Psoas muscle (tissue), 8 donors: Measurements from ENCODE around the gene ETFB. TPM values are rescaled to one million over a fixed set of nuclear protein-coding genes. Genes with fewer than 3 reads are reported as not detected.

Experiments
- ATAC-seq, 4 donors: fragments of 200-7000 bp; cut with Tn5 transposase; one replicate each; pipeline ENCODE4 v1.9.1; 2020; ENCODE audit warnings: moderate library complexity in 3 of 4, mild to moderate bottlenecking in 2 of 4
- DNase-seq, 2 donors: peaks; one replicate each; pipeline ENCODE4 v3.0.0-alpha.2; 2020
- H3K27ac ChIP-seq: fragments of 200-600 bp; one replicate; pipeline ENCODE4 v1.8.0; 2022
- H3K27me3 ChIP-seq, 3 donors: fragments of 200-600 bp in 1 of 3; one replicate each; pipeline versions ENCODE4 v1.6.1 to v1.8.0; 2013 to 2022; ENCODE audit warnings: low read length in 2 of 3, mild to moderate bottlenecking in 2 of 3, moderate library complexity in 1 of 3; ENCODE audit not compliant: insufficient read depth in 3 of 3
- H3K36me3 ChIP-seq, 2 donors: fragments of 200-600 bp in 1 of 2; one replicate each; pipeline versions ENCODE4 v1.6.1 to v1.8.0; 2013 to 2022; ENCODE audit warnings: low read depth in 1 of 2, mild to moderate bottlenecking in 1 of 2, moderate library complexity in 1 of 2; ENCODE audit not compliant: insufficient read depth in 1 of 2
- H3K4me1 ChIP-seq: fragments of 200-600 bp; one replicate; pipeline ENCODE4 v1.8.0; 2022
- H3K4me3 ChIP-seq: fragments of 200-600 bp; one replicate; pipeline ENCODE4 v1.8.0; 2022; ENCODE audit warnings: mild to moderate bottlenecking
- H3K9me3 ChIP-seq: fragments of 200-600 bp; one replicate; pipeline ENCODE4 v1.8.0; 2022
- WGBS, 3 donors: extraction: QIAGEN DNeasy Blood & Tissue Kit; methylation state at CpG; one replicate each; pipeline versions ENCODE4 v1.1.6 to v1.1.7; 2013; 5-methylcytosine and 5-hydroxymethylcytosine counted together
- intact Hi-C, 2 donors: fragments of 100-400 bp; cut with DNase I; formaldehyde crosslinking; loops; one replicate each; pipeline versions ENCODE4 v1.11.0 to v1.14.2; 2022
- polyA plus RNA-seq, 3 donors: library from polyadenylated mRNA; stranded (reverse); fragments of 200-250 nt; gene quantifications; one replicate each; pipeline ENCODE4 v1.2.3, GENCODE V29; 2013
- total RNA-seq, 4 donors: library from RNA; stranded (reverse); fragmentation: NEBNext Ultra II Directional in 2 of 4; extraction: Animal tissue kit (Norgen Biotek cat#: 25700) in 2 of 4; gene quantifications; one replicate each; pipeline versions ENCODE4 v1.2.1 to v1.2.4, GENCODE V29; 2021 to 2023
- TF ChIP-seq, protein P1 (sequence below): fragments of 200-600 bp; IDR thresholded peaks from one replicate; pipeline ENCODE4 v1.8.0; 2022; ENCODE audit warnings: antibody characterized with exemption
- donor health status: healthy with polysubstance abuse.
- donor health status: DM: no; HTN: no; CAD: no; lungs with moderate emphysema.
- donor health status: Bipolar disorder and iron deficiency.
- donor health status: healthy.
- donor health status: DM: yes; HTN: yes; CAD: no.
- donor health status: DM: no; HTN: no; CAD: no.
- donor health status: DM: no; HTN: no; CAD: no.
- donor health status: DM: yes; HTN: yes; CAD: no.

The ETFB gene
- total and polyA plus RNA-seq, 7 donors: 91.8 to 172 (median 151) TPM

DNA sequence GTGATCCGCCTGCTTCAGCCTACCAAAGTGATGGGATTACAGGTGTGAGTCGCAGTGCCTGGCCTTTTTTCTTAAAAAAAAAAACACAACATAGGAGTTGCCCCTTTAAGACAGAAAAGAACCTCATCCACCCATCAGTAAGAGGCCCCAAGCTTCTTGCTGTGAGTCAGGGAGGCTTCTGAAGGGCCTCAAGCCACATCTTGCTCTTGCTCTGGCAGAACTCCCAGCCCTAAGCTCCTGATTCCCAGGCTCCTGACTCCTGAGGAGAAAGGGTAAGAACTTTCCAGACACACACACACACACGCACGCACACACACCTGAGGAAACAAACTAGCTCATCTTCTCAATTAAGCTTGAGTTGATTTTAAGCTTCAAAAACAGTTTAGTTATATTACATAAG lies 6.9 kb downstream of the ETFB start:
- intact Hi-C loops: no loop called here
- no peak for DNase-seq
- ATAC-seq: no peak
- Histone ChIP-seq H3K27ac (no peak overlapping the region), H3K27me3 (no peaks in the 10 kb centered on the region), H3K4me3 (no peak overlapping the region), H3K9me3 (no peaks in the 10 kb centered on the region), H3K36me3 (no peaks in the 10 kb centered on the region), H3K4me1 (peaks cover 7% of the 10 kb centered on the region)
- TF ChIP-seq, protein P1, sequence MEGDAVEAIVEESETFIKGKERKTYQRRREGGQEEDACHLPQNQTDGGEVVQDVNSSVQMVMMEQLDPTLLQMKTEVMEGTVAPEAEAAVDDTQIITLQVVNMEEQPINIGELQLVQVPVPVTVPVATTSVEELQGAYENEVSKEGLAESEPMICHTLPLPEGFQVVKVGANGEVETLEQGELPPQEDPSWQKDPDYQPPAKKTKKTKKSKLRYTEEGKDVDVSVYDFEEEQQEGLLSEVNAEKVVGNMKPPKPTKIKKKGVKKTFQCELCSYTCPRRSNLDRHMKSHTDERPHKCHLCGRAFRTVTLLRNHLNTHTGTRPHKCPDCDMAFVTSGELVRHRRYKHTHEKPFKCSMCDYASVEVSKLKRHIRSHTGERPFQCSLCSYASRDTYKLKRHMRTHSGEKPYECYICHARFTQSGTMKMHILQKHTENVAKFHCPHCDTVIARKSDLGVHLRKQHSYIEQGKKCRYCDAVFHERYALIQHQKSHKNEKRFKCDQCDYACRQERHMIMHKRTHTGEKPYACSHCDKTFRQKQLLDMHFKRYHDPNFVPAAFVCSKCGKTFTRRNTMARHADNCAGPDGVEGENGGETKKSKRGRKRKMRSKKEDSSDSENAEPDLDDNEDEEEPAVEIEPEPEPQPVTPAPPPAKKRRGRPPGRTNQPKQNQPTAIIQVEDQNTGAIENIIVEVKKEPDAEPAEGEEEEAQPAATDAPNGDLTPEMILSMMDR: no peak
- 95 to 96% (median 96%) methylated on average over 4 of the region's 4 CpGs for WGBS, 3 donors

DNA sequence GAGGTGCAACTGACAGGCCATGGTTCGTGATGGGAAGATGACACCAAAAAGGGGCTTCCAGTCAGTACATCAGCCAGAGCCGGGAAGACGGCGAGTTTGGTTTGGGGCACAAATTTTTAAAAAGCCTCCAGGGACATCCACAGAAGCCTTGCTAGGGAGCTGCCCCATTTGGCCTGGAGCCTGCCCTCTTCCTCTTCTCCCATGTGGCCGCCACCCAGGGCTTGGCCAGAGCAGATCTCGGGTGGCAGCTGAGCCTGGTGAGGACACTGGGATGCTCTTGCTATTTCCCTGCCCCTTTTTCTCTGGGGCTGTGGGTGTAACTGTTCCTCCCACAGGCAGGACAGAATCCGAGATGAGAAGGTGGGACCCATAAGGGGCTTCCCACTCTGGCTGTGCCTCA lies 8.2 kb downstream of the ETFB start:
- intact Hi-C loops: no loop called here
- ATAC-seq: no peak

DNA sequence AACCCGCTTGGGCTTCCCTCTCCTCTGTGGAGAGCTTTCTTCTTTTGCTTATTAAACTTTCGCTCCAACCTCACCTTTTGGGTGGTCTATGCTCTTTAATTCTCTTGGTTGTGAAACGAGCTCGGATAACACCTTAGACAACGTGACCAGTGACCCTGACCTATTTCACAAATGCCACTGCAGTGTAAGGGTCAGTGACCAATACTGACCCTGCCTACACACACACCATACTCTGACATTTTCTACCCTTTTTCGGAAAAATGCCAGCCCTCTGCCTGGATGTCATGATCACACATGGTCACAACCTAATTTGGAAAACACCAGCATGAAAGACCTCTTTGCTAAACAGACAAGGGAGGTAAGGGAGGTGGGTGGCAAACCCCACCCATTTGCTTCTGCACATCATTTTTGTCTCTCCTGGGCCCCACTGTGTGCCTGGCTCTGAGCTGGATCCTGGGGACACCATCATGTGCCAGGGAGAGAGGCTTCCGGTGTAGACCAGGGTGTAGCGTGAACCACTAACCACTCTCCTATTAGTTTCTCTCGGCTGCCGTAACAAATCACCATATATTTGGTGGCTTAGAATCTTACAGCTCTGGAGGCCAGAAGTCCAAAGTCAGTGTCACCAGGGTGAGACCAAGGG lies 9.9 kb downstream of the ETFB start:
- H3K4me3 ChIP-seq: no peak overlapping the region
- no peaks in the 10 kb centered on the region for H3K4me1 ChIP-seq
- TF ChIP-seq, protein P1: no peak
- H3K27me3 ChIP-seq: no peaks in the 10 kb centered on the region
- intact Hi-C loops: no loop called here
- DNase-seq: no peak
- H3K27ac ChIP-seq: no peak overlapping the region
- no peaks in the 10 kb centered on the region for H3K9me3 ChIP-seq
- 90 to 94% (median 92%) methylated on average over 10 of the region's 10 CpGs for WGBS, 3 donors
- ATAC-seq: no peak
- H3K36me3 ChIP-seq: peaks cover 3 to 18% of the 10 kb centered on the region in 2 donors

More for the DNA sequence above, 8.2 kb downstream of the ETFB start:
- 67 to 71% (median 70%) methylated on average over 6 to 7 of the region's 7 CpGs for WGBS, 3 donors
- TF ChIP-seq, protein P1: no peak
- no peaks in the 10 kb centered on the region for H3K27me3 ChIP-seq
- no peaks in the 10 kb centered on the region for H3K4me1 ChIP-seq
- H3K9me3 ChIP-seq: no peaks in the 10 kb centered on the region
- H3K27ac ChIP-seq: no peak overlapping the region
- H3K36me3 ChIP-seq: peaks cover under 1 to 2% of the 10 kb centered on the region in 2 donors
- DNase-seq: peak in 1 of 2 donors; percentile 25
- no peak overlapping the region for H3K4me3 ChIP-seq

DNA sequence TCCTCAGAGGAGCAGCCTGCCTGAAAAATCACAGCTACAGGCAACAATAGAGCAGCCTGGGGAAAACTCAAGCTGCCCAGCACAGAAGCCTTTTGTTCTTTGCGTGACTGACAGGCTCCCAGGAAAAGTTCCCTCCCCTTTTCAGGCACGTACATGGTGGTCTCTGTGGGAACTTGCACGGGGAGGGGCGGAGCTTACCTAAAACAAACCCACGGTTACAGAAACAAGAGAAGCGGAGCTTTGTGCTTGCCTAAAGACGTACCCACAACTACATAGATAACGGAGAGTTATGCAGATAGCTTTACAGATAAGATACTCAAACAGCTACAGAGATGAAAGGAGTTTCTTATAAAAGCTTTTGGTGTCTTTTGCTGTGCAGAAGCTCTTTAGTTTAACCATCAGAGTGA lies 11.4 kb downstream of the ETFB start:
- ATAC-seq: no peak
- no peak overlapping the region for H3K27ac ChIP-seq
- intact Hi-C loops: no loop called here
- peak in 1 of 2 donors; percentile 27 for DNase-seq
- H3K4me3 ChIP-seq: no peak overlapping the region
- H3K9me3 ChIP-seq: no peaks in the 10 kb centered on the region
- TF ChIP-seq, protein P1: no peak
- H3K4me1 ChIP-seq: no peaks in the 10 kb centered on the region
- H3K36me3 ChIP-seq: peaks cover 3 to 34% of the 10 kb centered on the region in 2 donors
- 58 to 60% (median 60%) methylated on average over 8 of the region's 8 CpGs for WGBS, 3 donors
- no peaks in the 10 kb centered on the region for H3K27me3 ChIP-seq
